Endothelial cell of umbilical vein (primary cell): ENCODE results near the gene CAND1. TPM values are rescaled to one million over a fixed set of nuclear protein-coding genes. Genes with fewer than 3 reads are reported as not detected.

Source experiments
- BruUV-seq: library from RNA; stranded (reverse); fragments of 400-500 nt; replicated peaks from 2 replicates; lab custom pipeline; 2021; lab: Mats Ljungman, UMichigan
- CTCF ChIA-PET: fragments of 300-600, 350-600 bp; sonication (Branson Sonifier 250); formaldehyde crosslinking; loops from one replicate; lab custom pipeline; 2021; ENCODE audit warnings: antibody characterized with exemption, inconsistent platforms; lab: Charles Lee
- POLR2A ChIA-PET: fragments of 300-600, 350-600 bp; sonication (Branson Sonifier 250); formaldehyde crosslinking; loops from one replicate; lab custom pipeline; 2021; ENCODE audit warnings: antibody characterized with exemption, inconsistent platforms; lab: Charles Lee
- DNase-seq: peaks from one replicate; pipeline ENCODE4 v3.0.0-alpha.2; 2011; ENCODE audit warnings: low read depth, low spot score
- FAIRE-seq: peaks from 2 replicates; lab custom pipeline; 2011; peaks lifted over from hg19 to GRCh38; lab: Jason Lieb, UNC
- H2AFZ ChIP-seq: 2 replicates; pipeline ENCODE4 v1.6.0; 2012; ENCODE audit warnings: low read depth, low read length, control low read depth, inconsistent platforms
- H3K27ac ChIP-seq: 2 replicates; pipeline ENCODE4 v1.5.1; 2011; ENCODE audit warnings: low read depth, mild to moderate bottlenecking, control low read depth, low read length, moderate library complexity; ENCODE audit not compliant: insufficient read depth
- H3K27me3 ChIP-seq, 2 experiments: 2 replicates each; pipeline versions ENCODE4 v1.6.0 to v1.6.1; 2011; ENCODE audit warnings: low read length in 2 of 2, mixed read lengths in 1 of 2; ENCODE audit not compliant: control insufficient read depth in 2 of 2, insufficient read depth in 2 of 2
- H3K36me3 ChIP-seq, 2 experiments: 2 replicates in 1 of 2; 3 replicates in 1 of 2; pipeline ENCODE4 v1.5.1; 2011; ENCODE audit warnings: low read length in 2 of 2, mild to moderate bottlenecking in 1 of 2, moderate library complexity in 1 of 2; ENCODE audit not compliant: control insufficient read depth in 2 of 2, insufficient read depth in 2 of 2; ENCODE audit errors: extremely low read depth in 1 of 2
- H3K4me1 ChIP-seq: 3 replicates; pipeline ENCODE4 v1.5.1; 2011; ENCODE audit warnings: mild to moderate bottlenecking, low read length; ENCODE audit not compliant: control insufficient read depth, insufficient read depth; ENCODE audit errors: extremely low read depth
- H3K4me2 ChIP-seq: 2 replicates; pipeline ENCODE4 v1.6.1; 2011; ENCODE audit warnings: low read length, control low read depth, mixed read lengths; ENCODE audit not compliant: insufficient read depth
- H3K4me3 ChIP-seq, 3 experiments: fragments of 200-600 bp in 1 of 3; sonication (generic), shearing (Covaris generic) in 1 of 3; replicated peaks in 1 of 3; 2 replicates each; pipeline ENCODE4 v1.5.1; 2011 to 2016; ENCODE audit warnings: control low read depth in 3 of 3, low read length in 3 of 3, mild to moderate bottlenecking in 2 of 3, inconsistent platforms in 1 of 3, low read depth in 1 of 3, moderate library complexity in 1 of 3; ENCODE audit not compliant: insufficient read depth in 1 of 3
- H3K79me2 ChIP-seq: 2 replicates; pipeline ENCODE4 v1.6.0; 2012; ENCODE audit warnings: low read length, inconsistent platforms; ENCODE audit not compliant: control insufficient read depth, insufficient read depth
- H3K9ac ChIP-seq: replicated peaks from 2 replicates; pipeline ENCODE3; 2011; ENCODE audit warnings: low read length, control low read depth; ENCODE audit not compliant: insufficient read depth; ENCODE audit errors: extremely low read depth
- H3K9me1 ChIP-seq: replicated peaks from 3 replicates; pipeline ENCODE4 v1.6.0; 2011; ENCODE audit warnings: mild to moderate bottlenecking, low read length; ENCODE audit not compliant: control insufficient read depth, insufficient read depth; ENCODE audit errors: extremely low read depth
- H3K9me3 ChIP-seq: replicated peaks from 2 replicates; pipeline ENCODE4 v1.5.1; 2012; ENCODE audit warnings: low read length, inconsistent platforms; ENCODE audit not compliant: control insufficient read depth, insufficient read depth
- H4K20me1 ChIP-seq: replicated peaks from 2 replicates; pipeline ENCODE3; 2011; ENCODE audit warnings: mild to moderate bottlenecking, low read length; ENCODE audit not compliant: control insufficient read depth, insufficient read depth; ENCODE audit errors: extremely low read depth
- CTCF ChIP-seq, 2 donors: IDR thresholded peaks; 1 replicate in 1 of 2; 2 replicates in 1 of 2; pipeline ENCODE4 v1.5.1; 2011; ENCODE audit warnings: low read length in 2 of 2, mild to moderate bottlenecking in 2 of 2, moderate library complexity in 2 of 2, control low read depth in 1 of 2, inconsistent platforms in 1 of 2, low read depth in 1 of 2; ENCODE audit not compliant: insufficient read depth in 1 of 2; ENCODE audit errors: extremely low read depth in 1 of 2
- EZH2 ChIP-seq: IDR thresholded peaks from 2 replicates; pipeline ENCODE4 v1.6.1; 2012; ENCODE audit warnings: borderline replicate concordance, low read depth, mild to moderate bottlenecking, moderate library complexity, low read length, inconsistent platforms; ENCODE audit not compliant: severe bottlenecking
- FOS ChIP-seq: IDR thresholded peaks from 2 replicates; pipeline ENCODE4 v1.6.1; 2011; ENCODE audit warnings: mild to moderate bottlenecking, low read length, moderate library complexity, borderline replicate concordance; ENCODE audit not compliant: insufficient read depth
- GATA2 ChIP-seq: IDR thresholded peaks from 2 replicates; pipeline ENCODE4 v1.7.0; 2011; ENCODE audit warnings: low read depth, mild to moderate bottlenecking, moderate library complexity, mixed read lengths, low read length; ENCODE audit not compliant: insufficient read length, insufficient read depth
- JUN ChIP-seq: IDR thresholded peaks from 2 replicates; pipeline ENCODE4 v1.6.1; 2011; ENCODE audit warnings: borderline replicate concordance, low read depth; ENCODE audit not compliant: insufficient read length, insufficient read depth
- MAX ChIP-seq: IDR thresholded peaks from 2 replicates; pipeline ENCODE4 v1.6.1; 2011; ENCODE audit not compliant: insufficient read depth, insufficient read length
- POLR2A ChIP-seq: IDR thresholded peaks from 2 replicates; pipeline ENCODE4 v1.6.1; 2012; ENCODE audit warnings: low read depth, mild to moderate bottlenecking, control low read depth, low read length
- POLR2AphosphoS5 ChIP-seq: IDR thresholded peaks from 2 replicates; pipeline ENCODE4 v1.6.1; 2012; ENCODE audit warnings: low read depth, mild to moderate bottlenecking, control low read depth, low read length, moderate library complexity; ENCODE audit not compliant: insufficient read depth
- dilution Hi-C: fragments of 300-500 bp; cut with MboI; formaldehyde crosslinking; loops from one replicate; pipeline ENCODE4 v1.15.0; 2019; ENCODE audit warnings: low sequenced_read_pairs; ENCODE audit not compliant: extremely low pct_ligation_motif_present
- intact Hi-C: fragments of 100-400 bp; cut with micrococcal nuclease; formaldehyde crosslinking; loops from one replicate; pipeline ENCODE4 v1.10.0; 2022
- polyA plus RNA-seq, 4 experiments: library from polyadenylated mRNA; depleted of rRNA in 3 of 4; stranded (reverse) in 3 of 4; unstranded in 1 of 4; fragments of >200 nt; gene quantifications; 2 replicates each; pipeline versions ENCODE4 v1.2.1 to v1.2.3, GENCODE V29; 2011 to 2012; ENCODE audit warnings: missing spikeins in 1 of 4
- total RNA-seq: library from RNA; stranded (reverse); gene quantifications from 2 replicates; pipeline ENCODE4 v1.2.3, GENCODE V29; 2021

CAND1 gene
- total and polyA plus RNA-seq, 2 donors (not counting 3 experiments of a cell fraction or from before 2014, with no cell fraction given): 28.3 to 128 TPM

- H3K4me3 ChIP-seq: no peak overlapping the region
- no TSS peak for BruUV-seq
- TF ChIP-seq POLR2A (no peak), GATA2 (no peak), MAX (no peak), EZH2 (no peak), JUN (no peak), POLR2AphosphoS5 (no peak), FOS (no peak), CTCF (IDR thresholded peaks at IDR 0.05; ENCODE audit: extremely low read depth in 1 of 2, insufficient read depth in 1 of 2, low read depth in 1 of 2, low read length in 2 of 2) (no peak)
- ChIA-PET CTCF (interaction anchor here (1.1 to 1.3 kb wide), 2 partner anchors 18 to 26 kb away, joined by 3 read pairs; no protein-coding TSS in a partner anchor), POLR2A (no interaction called here)
- intact Hi-C loops: no loop called here
- no peaks in the 10 kb centered on the region for H3K27me3 ChIP-seq
- no peaks in the 10 kb centered on the region for H3K4me1 ChIP-seq
- DNase-seq (no peak), FAIRE-seq (no peak)
- peaks cover 3% of the 10 kb centered on the region for H4K20me1 ChIP-seq
- no peak overlapping the region for H3K9ac ChIP-seq
- H3K27ac ChIP-seq: no peak overlapping the region
- no peak overlapping the region for H3K4me2 ChIP-seq
- H3K9me1 ChIP-seq: no peaks in the 10 kb centered on the region
- no peaks in the 10 kb centered on the region for H3K9me3 ChIP-seq
- H2AFZ ChIP-seq: no peak overlapping the region
- H3K79me2 ChIP-seq: peaks cover 70% of the 10 kb centered on the region
- dilution Hi-C loops: no loop called here
- peaks cover 3 to 6% of the 10 kb centered on the region in 2 experiments for H3K36me3 ChIP-seq
Observed at GRCh38 chr12:67287311-67287710, 18.2 kb downstream of the CAND1 start.
